ENCODE measurements around the gene TNNI3.
A peak's percentile ranks its signal among the peaks of the same experiment; 100 is the strongest.

Gene TNNI3

GRCh38 chr19:55132453-55133129, 24.9 kb downstream of the TNNI3 start:
- Histone ChIP-seq H3K9me2 (replicated peaks; ENCODE audit: control insufficient read depth, low read length) (no peaks in the 10 kb centered on the region), H3K9me3 (ENCODE audit: control insufficient read depth, insufficient read depth, low read length) (no peaks in the 10 kb centered on the region), H3K27ac (ENCODE audit: low read depth, low read length) (no peak overlapping the region), H3K4me3 (ENCODE audit: low read length) (no peak overlapping the region), H3K4me1 (ENCODE audit: control insufficient read depth, low read length) (peaks cover 26% of the 10 kb centered on the region), H3K36me3 (ENCODE audit: control insufficient read depth, low read length) (no peaks in the 10 kb centered on the region), H3K27me3 (ENCODE audit: control insufficient read depth, low read length) (peaks cover 2% of the 10 kb centered on the region; the same call in 1 of the 2 replicates), H4K20me1 (ENCODE audit: control insufficient read depth, insufficient read depth, low read depth, low read length) (no peaks in the 10 kb centered on the region), H3K4me2 (ENCODE audit: low read length) (peak overlapping the region; percentile 69), H3F3A (ENCODE audit: control insufficient read depth, insufficient read depth) (peaks cover 6% of the 10 kb centered on the region), H3K79me2 (ENCODE audit: control insufficient read depth, low read length) (no peaks in the 10 kb centered on the region)
- peak; percentile 71 for TF ChIP-seq CTCF (IDR thresholded peaks at IDR 0.05; ENCODE audit: low read depth, low read length, poor library complexity, severe bottlenecking)
- TF ChIP-seq EZH2phosphoT487 (IDR thresholded peaks at IDR 0.05; ENCODE audit: borderline replicate concordance, low read length), result no peak

- H3K4me2 ChIP-seq (ENCODE audit: low read length), result no peak overlapping the region
- H3K27me3 ChIP-seq (ENCODE audit: control insufficient read depth, low read length), result peaks cover 2% of the 10 kb centered on the region; the same call in 1 of the 2 replicates
- H3K9me3 ChIP-seq (ENCODE audit: control insufficient read depth, insufficient read depth, low read length), result no peaks in the 10 kb centered on the region
- TF ChIP-seq CTCF (IDR thresholded peaks at IDR 0.05; ENCODE audit: low read depth, low read length, poor library complexity, severe bottlenecking), result no peak
- TF ChIP-seq EZH2phosphoT487 (IDR thresholded peaks at IDR 0.05; ENCODE audit: borderline replicate concordance, low read length), result no peak
- no peak overlapping the region for H3K27ac ChIP-seq (ENCODE audit: low read depth, low read length)
- H3K4me3 ChIP-seq (ENCODE audit: low read length), result no peak overlapping the region
- H4K20me1 ChIP-seq (ENCODE audit: control insufficient read depth, insufficient read depth, low read depth, low read length), result no peaks in the 10 kb centered on the region
- no peaks in the 10 kb centered on the region for H3K36me3 ChIP-seq (ENCODE audit: control insufficient read depth, low read length)
- no peaks in the 10 kb centered on the region for H3K79me2 ChIP-seq (ENCODE audit: control insufficient read depth, low read length)
- no peaks in the 10 kb centered on the region for H3K9me2 ChIP-seq (replicated peaks; ENCODE audit: control insufficient read depth, low read length)
- peaks cover 6% of the 10 kb centered on the region for H3F3A ChIP-seq (ENCODE audit: control insufficient read depth, insufficient read depth)
- peaks cover 26% of the 10 kb centered on the region for H3K4me1 ChIP-seq (ENCODE audit: control insufficient read depth, low read length)
Observed at GRCh38 chr19:55131421-55131820, 26.1 kb downstream of the TNNI3 start.

- Histone ChIP-seq H3K36me3 (ENCODE audit: control insufficient read depth, low read length) (peaks cover 20% of the 10 kb centered on the region), H3K27me3 (ENCODE audit: control insufficient read depth, low read length) (no peaks in the 10 kb centered on the region), H3K4me3 (ENCODE audit: low read length) (peak overlapping the region; percentile 85; the same call in 1 of the 2 replicates), H3K9me2 (replicated peaks; ENCODE audit: control insufficient read depth, low read length) (no peaks in the 10 kb centered on the region), H3K79me2 (ENCODE audit: control insufficient read depth, low read length) (peaks cover 42% of the 10 kb centered on the region), H3K27ac (ENCODE audit: low read depth, low read length) (no peak overlapping the region), H4K20me1 (ENCODE audit: control insufficient read depth, insufficient read depth, low read depth, low read length) (peaks cover 5% of the 10 kb centered on the region), H3K4me1 (ENCODE audit: control insufficient read depth, low read length) (peaks cover 44% of the 10 kb centered on the region), H3K9me3 (ENCODE audit: control insufficient read depth, insufficient read depth, low read length) (no peaks in the 10 kb centered on the region), H3K4me2 (ENCODE audit: low read length) (peak overlapping the region; percentile 81), H3F3A (ENCODE audit: control insufficient read depth, insufficient read depth) (peaks cover 6% of the 10 kb centered on the region; the same call in 1 of the 2 replicates)
- no peak for TF ChIP-seq CTCF (IDR thresholded peaks at IDR 0.05; ENCODE audit: low read depth, low read length, poor library complexity, severe bottlenecking)
- TF ChIP-seq EZH2phosphoT487 (IDR thresholded peaks at IDR 0.05; ENCODE audit: borderline replicate concordance, low read length), result no peak
Observed at GRCh38 chr19:55119053-55119452, 38.5 kb downstream of the TNNI3 start.

All from DOHH2 (cell line).